Smooth muscle cell (in vitro differentiated cells): Measurements from ENCODE around the gene GGT1. TPM values are rescaled to one million over a fixed set of nuclear protein-coding genes. Genes with fewer than 3 reads are reported as not detected.

Source experiments
- DNase-seq: peaks from one replicate; lab custom pipeline; 2025; ENCODE audit not compliant: unreplicated experiment; lab: John Stamatoyannopoulos, UW
- H2AFZ ChIP-seq: fragments of 200-600 bp; sonication (generic); 2 replicates; pipeline ENCODE4 v1.6.0; 2016; ENCODE audit warnings: antibody characterized with exemption, low read depth, mild to moderate bottlenecking
- H3F3A ChIP-seq: fragments of 200-600 bp; sonication (generic); 2 replicates; pipeline ENCODE4 v1.6.0; 2017; ENCODE audit warnings: antibody characterized with exemption, low read depth
- H3K27ac ChIP-seq: fragments of 200-600 bp; sonication (generic); 2 replicates; pipeline ENCODE4 v1.5.1; 2016; ENCODE audit warnings: low read depth, mild to moderate bottlenecking
- H3K27me3 ChIP-seq: fragments of 200-600 bp; sonication (generic); 2 replicates; pipeline ENCODE4 v1.6.1; 2016; ENCODE audit warnings: low read depth, mild to moderate bottlenecking
- H3K36me3 ChIP-seq: fragments of 200-600 bp; sonication (generic); 2 replicates; pipeline ENCODE4 v1.5.1; 2016; ENCODE audit warnings: low read depth
- H3K4me1 ChIP-seq: fragments of 200-600 bp; sonication (generic); 2 replicates; pipeline ENCODE4 v1.5.1; 2016; ENCODE audit warnings: low read depth
- H3K4me2 ChIP-seq: fragments of 200-600 bp; sonication (generic); 2 replicates; pipeline ENCODE4 v1.6.0; 2016; ENCODE audit warnings: mild to moderate bottlenecking
- H3K4me3 ChIP-seq: fragments of 200-600 bp; sonication (generic); 2 replicates; pipeline ENCODE4 v1.5.1; 2016; ENCODE audit warnings: mild to moderate bottlenecking
- H3K79me2 ChIP-seq: fragments of 200-600 bp; sonication (generic); 2 replicates; pipeline ENCODE4 v1.6.0; 2016; ENCODE audit warnings: low read depth, mild to moderate bottlenecking
- H3K9ac ChIP-seq: fragments of 200-600 bp; sonication (generic); 2 replicates; pipeline ENCODE4 v1.6.0; 2016; ENCODE audit warnings: low read depth
- H3K9me3 ChIP-seq: fragments of 200-600 bp; sonication (generic); replicated peaks from 2 replicates; pipeline ENCODE4 v1.5.1; 2016; ENCODE audit warnings: low read depth
- H4K20me1 ChIP-seq: fragments of 200-600 bp; sonication (generic); 2 replicates; pipeline ENCODE4 v1.6.0; 2016; ENCODE audit warnings: low read depth
- WGBS: methylation state at CpG from one replicate; pipeline ENCODE4 v1.1.7; 2016; ENCODE audit warnings: low lambda C conversion rate; 5-methylcytosine and 5-hydroxymethylcytosine counted together
- polyA plus RNA-seq: library from polyadenylated mRNA; unstranded; fragments of >200 nt; fragmentation: Nextera tagmentation; extraction: Ambion mirVana; gene quantifications from 2 replicates; pipeline ENCODE4 v1.2.1, GENCODE V29; 2016
- total RNA-seq: library from RNA; depleted of rRNA; stranded (reverse); fragments of >200 nt; gene quantifications from 2 replicates; pipeline ENCODE4 v1.2.3, GENCODE V29; 2014
- TF ChIP-seq, protein P1 (sequence below): fragments of 200-600 bp; sonication (generic); IDR thresholded peaks from 2 replicates; pipeline ENCODE4 v1.5.1; 2017; ENCODE audit warnings: borderline replicate concordance, mild to moderate bottlenecking, antibody characterized with exemption; ENCODE audit not compliant: insufficient read depth, poor library complexity, severe bottlenecking

GGT1 gene
- total and polyA plus RNA-seq, 2 experiments from 2014 or later = 28.4 to 55.5 TPM

DNA sequence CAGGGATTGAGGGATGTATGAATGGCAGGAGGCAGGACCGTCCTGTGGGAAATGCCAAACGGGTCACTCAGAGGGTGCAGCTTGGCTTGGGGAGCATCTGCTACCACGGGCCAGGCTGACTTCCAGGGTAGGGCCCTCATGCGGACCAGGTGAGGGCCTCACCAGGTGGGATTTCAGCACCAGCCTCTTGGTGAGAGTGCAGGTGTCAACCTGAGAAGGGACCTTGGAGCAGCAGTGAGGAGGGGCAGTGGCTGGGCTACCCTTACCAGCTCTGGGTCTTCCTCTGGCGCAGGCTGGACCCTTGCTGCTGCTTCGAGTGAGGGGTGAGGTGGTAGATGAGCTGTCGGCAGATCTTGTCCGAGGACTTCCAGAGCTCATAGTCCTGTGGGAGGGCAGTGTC, 15.0 kb upstream of the GGT1 start:
- no peaks in the 10 kb centered on the region for H3K36me3 ChIP-seq
- H3K4me2 ChIP-seq = no peak overlapping the region
- H3K9me3 ChIP-seq = no peaks in the 10 kb centered on the region
- H3K9ac ChIP-seq = no peak overlapping the region
- no peak overlapping the region for H3K4me3 ChIP-seq
- WGBS = 95% methylated on average over 8 of the region's 8 CpGs
- no peaks in the 10 kb centered on the region for H3K4me1 ChIP-seq
- no peak for DNase-seq
- H3F3A ChIP-seq = no peaks in the 10 kb centered on the region
- TF ChIP-seq, protein P1, sequence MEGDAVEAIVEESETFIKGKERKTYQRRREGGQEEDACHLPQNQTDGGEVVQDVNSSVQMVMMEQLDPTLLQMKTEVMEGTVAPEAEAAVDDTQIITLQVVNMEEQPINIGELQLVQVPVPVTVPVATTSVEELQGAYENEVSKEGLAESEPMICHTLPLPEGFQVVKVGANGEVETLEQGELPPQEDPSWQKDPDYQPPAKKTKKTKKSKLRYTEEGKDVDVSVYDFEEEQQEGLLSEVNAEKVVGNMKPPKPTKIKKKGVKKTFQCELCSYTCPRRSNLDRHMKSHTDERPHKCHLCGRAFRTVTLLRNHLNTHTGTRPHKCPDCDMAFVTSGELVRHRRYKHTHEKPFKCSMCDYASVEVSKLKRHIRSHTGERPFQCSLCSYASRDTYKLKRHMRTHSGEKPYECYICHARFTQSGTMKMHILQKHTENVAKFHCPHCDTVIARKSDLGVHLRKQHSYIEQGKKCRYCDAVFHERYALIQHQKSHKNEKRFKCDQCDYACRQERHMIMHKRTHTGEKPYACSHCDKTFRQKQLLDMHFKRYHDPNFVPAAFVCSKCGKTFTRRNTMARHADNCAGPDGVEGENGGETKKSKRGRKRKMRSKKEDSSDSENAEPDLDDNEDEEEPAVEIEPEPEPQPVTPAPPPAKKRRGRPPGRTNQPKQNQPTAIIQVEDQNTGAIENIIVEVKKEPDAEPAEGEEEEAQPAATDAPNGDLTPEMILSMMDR = no peak
- no peaks in the 10 kb centered on the region for H3K79me2 ChIP-seq
- H4K20me1 ChIP-seq = no peaks in the 10 kb centered on the region
- no peak overlapping the region for H3K27ac ChIP-seq
- H3K27me3 ChIP-seq = no peaks in the 10 kb centered on the region
- no peak overlapping the region for H2AFZ ChIP-seq

DNA sequence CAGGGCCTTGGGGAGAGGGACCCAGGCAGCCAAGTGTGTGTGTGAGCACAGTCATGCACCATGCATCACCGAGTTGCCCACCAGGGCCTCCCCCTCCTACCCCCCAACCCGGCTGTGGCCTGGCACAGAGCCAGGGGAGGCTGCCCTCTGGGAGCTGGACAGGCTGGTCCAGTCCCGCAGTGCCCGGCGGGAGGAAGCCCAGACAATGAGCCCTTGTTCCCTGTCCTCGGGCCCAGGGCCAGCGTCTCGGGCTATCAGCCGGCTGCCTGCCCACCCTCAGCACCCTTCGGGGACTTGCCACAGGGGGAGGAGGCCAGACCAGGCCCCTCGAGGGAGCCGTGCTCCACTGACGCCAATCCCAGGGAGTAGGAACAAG, 14.6 kb upstream of the GGT1 start:
- H4K20me1 ChIP-seq = no peaks in the 10 kb centered on the region
- TF ChIP-seq, protein P1 = no peak
- H3K79me2 ChIP-seq = no peaks in the 10 kb centered on the region
- no peaks in the 10 kb centered on the region for H3K9me3 ChIP-seq
- H3K9ac ChIP-seq = no peak overlapping the region
- H3F3A ChIP-seq = no peaks in the 10 kb centered on the region
- WGBS = 95% methylated on average over 13 of the region's 13 CpGs
- H3K4me1 ChIP-seq = peaks cover 1% of the 10 kb centered on the region
- no peak overlapping the region for H3K4me3 ChIP-seq
- H3K27me3 ChIP-seq = no peaks in the 10 kb centered on the region
- no peak overlapping the region for H3K27ac ChIP-seq
- H3K36me3 ChIP-seq = no peaks in the 10 kb centered on the region
- no peak overlapping the region for H3K4me2 ChIP-seq
- DNase-seq = no peak
- no peak overlapping the region for H2AFZ ChIP-seq

DNA sequence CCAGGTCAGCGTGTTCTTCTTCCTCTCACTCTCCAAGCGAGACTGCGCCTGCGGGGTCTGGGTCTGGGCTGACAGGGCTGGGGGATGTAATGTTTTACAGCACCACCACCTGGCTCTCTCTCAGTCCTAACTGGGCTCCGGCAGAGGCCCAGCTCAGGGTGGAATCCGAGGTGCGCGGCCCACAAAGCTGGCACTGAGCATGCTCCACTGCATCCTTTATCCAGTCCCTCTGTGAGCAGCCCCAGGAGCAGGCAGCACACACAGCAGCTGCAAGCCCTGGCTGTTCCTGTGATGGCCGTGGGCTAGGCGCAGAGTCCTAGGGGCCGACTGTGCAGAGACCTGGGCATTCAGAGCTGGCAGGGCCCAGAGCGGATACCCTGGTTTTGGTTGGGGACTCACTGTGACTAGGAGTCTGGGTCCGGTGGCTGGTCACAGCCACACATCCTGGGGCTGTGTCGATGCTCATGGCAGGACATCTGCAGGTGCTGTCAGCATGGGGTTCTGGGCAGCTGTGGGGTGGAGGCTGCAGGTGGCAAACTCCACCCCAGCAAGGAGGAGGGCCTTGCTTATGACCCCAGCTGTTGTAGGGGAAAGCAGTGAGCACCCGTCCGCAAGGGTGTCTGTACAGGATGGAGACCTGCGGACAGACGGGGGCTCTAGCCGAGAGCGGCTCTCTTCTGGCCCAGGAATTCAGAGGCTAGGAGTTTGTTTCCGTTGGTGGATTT, 14.1 kb upstream of the GGT1 start:
- no peak overlapping the region for H3K4me3 ChIP-seq
- WGBS = 98% methylated on average over 21 of the region's 21 CpGs
- H3K27ac ChIP-seq = no peak overlapping the region
- no peaks in the 10 kb centered on the region for H4K20me1 ChIP-seq
- no peaks in the 10 kb centered on the region for H3K36me3 ChIP-seq
- peaks cover 7% of the 10 kb centered on the region for H3K4me1 ChIP-seq
- DNase-seq = no peak
- no peak overlapping the region for H3K4me2 ChIP-seq
- H3F3A ChIP-seq = no peaks in the 10 kb centered on the region
- TF ChIP-seq, protein P1 = no peak
- H3K79me2 ChIP-seq = no peaks in the 10 kb centered on the region
- H3K9ac ChIP-seq = no peak overlapping the region
- no peaks in the 10 kb centered on the region for H3K27me3 ChIP-seq
- no peak overlapping the region for H2AFZ ChIP-seq
- H3K9me3 ChIP-seq = no peaks in the 10 kb centered on the region

DNA sequence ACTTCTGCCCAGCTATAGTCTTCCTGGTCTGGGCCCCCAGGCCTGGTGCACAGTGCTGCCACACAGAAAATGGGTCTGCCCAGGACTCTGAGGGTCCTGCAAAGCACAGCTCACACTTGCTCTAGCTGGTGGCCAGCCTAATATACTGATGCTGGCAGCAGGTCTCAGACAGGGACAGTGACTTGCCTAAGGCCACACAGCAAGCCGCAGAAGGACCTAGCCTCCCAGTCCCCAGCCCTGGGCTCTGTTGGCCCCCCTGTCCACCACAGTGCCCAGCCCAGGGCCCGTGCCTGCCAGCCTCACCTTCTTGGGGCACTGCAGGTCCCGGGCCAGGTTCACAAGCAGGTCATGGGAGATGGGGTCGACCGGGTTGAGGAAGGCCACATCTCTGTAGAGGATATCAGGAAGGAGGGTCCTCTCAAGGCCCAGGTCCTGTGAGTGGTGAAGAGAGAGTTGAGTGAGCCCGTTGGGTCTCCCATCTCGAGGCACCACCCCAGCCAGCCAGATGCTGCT, 13.4 kb upstream of the GGT1 start:
- Histone ChIP-seq H3K27ac (no peak overlapping the region), H3K4me1 (peaks cover 8% of the 10 kb centered on the region), H3K9me3 (no peaks in the 10 kb centered on the region), H3K27me3 (no peaks in the 10 kb centered on the region), H3K36me3 (no peaks in the 10 kb centered on the region), H2AFZ (no peak overlapping the region), H3F3A (no peaks in the 10 kb centered on the region), H4K20me1 (no peaks in the 10 kb centered on the region), H3K4me3 (no peak overlapping the region), H3K4me2 (no peak overlapping the region), H3K9ac (no peak overlapping the region), H3K79me2 (no peaks in the 10 kb centered on the region)
- DNase-seq = no peak
- WGBS = 92% methylated on average over 7 of the region's 7 CpGs
- TF ChIP-seq, protein P1 = no peak
